HL-60 (cell line): Measurements from ENCODE around the gene DAAM2.

ENCODE experiments used
- DNase-seq, 2 experiments: peaks; one replicate each; pipeline ENCODE4 v3.0.0-alpha.2; 2010 to 2020; ENCODE audit warnings: low read depth in 1 of 2, low spot score in 1 of 2
- H3K27ac ChIP-seq: fragments of 250-450 bp; sonication (Bioruptor Pico); replicated peaks from 2 replicates; pipeline ENCODE4 v1.5.1; 2020; ENCODE audit warnings: mild to moderate bottlenecking, moderate library complexity
- H3K27me3 ChIP-seq: fragments of 250-450 bp; sonication (Bioruptor Pico); 2 replicates; pipeline ENCODE4 v1.5.1; 2021; ENCODE audit warnings: mild to moderate bottlenecking, moderate library complexity; ENCODE audit not compliant: insufficient read depth, poor library complexity, severe bottlenecking
- H3K4me3 ChIP-seq: replicated peaks from 2 replicates; pipeline ENCODE4 v1.5.1; 2011; ENCODE audit warnings: mild to moderate bottlenecking, control low read depth, low read length; ENCODE audit not compliant: insufficient read depth
- CTCF ChIP-seq: IDR thresholded peaks from one replicate; pipeline ENCODE4 v1.5.1; 2011; ENCODE audit warnings: low read length, control low read depth, inconsistent platforms; ENCODE audit not compliant: insufficient read depth
- GABPA ChIP-seq: IDR thresholded peaks from 2 replicates; pipeline ENCODE4 v1.6.1; 2012; ENCODE audit warnings: low read depth
- POLR2AphosphoS5 ChIP-seq: IDR thresholded peaks from 2 replicates; pipeline ENCODE4 v1.6.1; 2012; ENCODE audit warnings: low read depth
- REST ChIP-seq: IDR thresholded peaks from 2 replicates; pipeline ENCODE4 v1.6.1; 2012; ENCODE audit warnings: low read depth; ENCODE audit not compliant: insufficient replicate concordance
- SPI1 ChIP-seq: IDR thresholded peaks from 2 replicates; pipeline ENCODE4 v1.6.1; 2012; ENCODE audit warnings: low read depth, mild to moderate bottlenecking, borderline replicate concordance

Gene DAAM2

GRCh38 chr6:39816747-39817146 is 24.6 kb downstream of the DAAM2 start:
- no peak for DNase-seq
- H3K27me3 ChIP-seq, result peaks cover 2% of the 10 kb centered on the region
- no peak overlapping the region for H3K27ac ChIP-seq
- no peak overlapping the region for H3K4me3 ChIP-seq
- no peak for TF ChIP-seq REST
- no peak for TF ChIP-seq POLR2AphosphoS5
- no peak for TF ChIP-seq SPI1

- DNase-seq, result no peak
- Histone ChIP-seq H3K27ac (no peak overlapping the region), H3K27me3 (no peaks in the 10 kb centered on the region), H3K4me3 (no peak overlapping the region)
- no peak for TF ChIP-seq CTCF
- no peak for TF ChIP-seq GABPA
- TF ChIP-seq SPI1, result no peak
- no peak for TF ChIP-seq POLR2AphosphoS5
- no peak for TF ChIP-seq REST
These were observed 26.5 kb downstream of the DAAM2 start for GRCh38 chr6:39818695-39819094.

- DNase-seq, result no peak
- TF ChIP-seq REST, result no peak
- no peak for TF ChIP-seq GABPA
- no peak for TF ChIP-seq SPI1
- TF ChIP-seq CTCF, result no peak
- TF ChIP-seq POLR2AphosphoS5, result no peak
- Histone ChIP-seq H3K27ac (no peak overlapping the region), H3K27me3 (no peaks in the 10 kb centered on the region), H3K4me3 (no peak overlapping the region)
These were observed 27.1 kb downstream of the DAAM2 start for GRCh38 chr6:39819228-39819627.

GRCh38 chr6:39819676-39820075 is 27.5 kb downstream of the DAAM2 start:
- no peak for TF ChIP-seq REST
- no peak for TF ChIP-seq GABPA
- TF ChIP-seq CTCF, result no peak
- TF ChIP-seq POLR2AphosphoS5, result no peak
- no peak for TF ChIP-seq SPI1
- Histone ChIP-seq H3K27ac (no peak overlapping the region), H3K27me3 (no peaks in the 10 kb centered on the region), H3K4me3 (no peak overlapping the region)
- no peak for DNase-seq
